OCI-LY7 (cell line): ENCODE results near the gene EDN1.

Experiments used
- CTCF ChIP-seq: fragments of 200-600 bp; sonication (generic); conservative IDR thresholded peaks from 2 replicates; pipeline ENCODE4 v1.5.1; 2014; ENCODE audit warnings: mild to moderate bottlenecking, antibody characterized with exemption, low read length, moderate library complexity, mixed read lengths
- EZH2phosphoT487 ChIP-seq: fragments of 200-600 bp; sonication (generic); IDR thresholded peaks from 2 replicates; pipeline ENCODE4 v1.6.1; 2018; ENCODE audit warnings: low read depth, borderline replicate concordance, mild to moderate bottlenecking, mixed run types, antibody characterized with exemption, low read length, moderate library complexity, mixed read lengths

- no peak for TF ChIP-seq CTCF
- TF ChIP-seq EZH2phosphoT487: no peak
These were observed 50.3 kb downstream of the EDN1 start for GRCh38 chr6:12340488-12340818.
